ENCODE data around the gene TMEM120A. TPM values are rescaled to one million over a fixed set of nuclear protein-coding genes. Genes with fewer than 3 reads are reported as not detected.

TMEM120A gene
- total RNA-seq, 2 experiments from 2014 or later = 12.4 to 22.1 TPM

- CTCF ChIA-PET (ENCODE audit: unreplicated experiment) = no interaction called here
Measured at GRCh38 chr7:76011442-76011861, 17.1 kb upstream of the TMEM120A start.

DNA sequence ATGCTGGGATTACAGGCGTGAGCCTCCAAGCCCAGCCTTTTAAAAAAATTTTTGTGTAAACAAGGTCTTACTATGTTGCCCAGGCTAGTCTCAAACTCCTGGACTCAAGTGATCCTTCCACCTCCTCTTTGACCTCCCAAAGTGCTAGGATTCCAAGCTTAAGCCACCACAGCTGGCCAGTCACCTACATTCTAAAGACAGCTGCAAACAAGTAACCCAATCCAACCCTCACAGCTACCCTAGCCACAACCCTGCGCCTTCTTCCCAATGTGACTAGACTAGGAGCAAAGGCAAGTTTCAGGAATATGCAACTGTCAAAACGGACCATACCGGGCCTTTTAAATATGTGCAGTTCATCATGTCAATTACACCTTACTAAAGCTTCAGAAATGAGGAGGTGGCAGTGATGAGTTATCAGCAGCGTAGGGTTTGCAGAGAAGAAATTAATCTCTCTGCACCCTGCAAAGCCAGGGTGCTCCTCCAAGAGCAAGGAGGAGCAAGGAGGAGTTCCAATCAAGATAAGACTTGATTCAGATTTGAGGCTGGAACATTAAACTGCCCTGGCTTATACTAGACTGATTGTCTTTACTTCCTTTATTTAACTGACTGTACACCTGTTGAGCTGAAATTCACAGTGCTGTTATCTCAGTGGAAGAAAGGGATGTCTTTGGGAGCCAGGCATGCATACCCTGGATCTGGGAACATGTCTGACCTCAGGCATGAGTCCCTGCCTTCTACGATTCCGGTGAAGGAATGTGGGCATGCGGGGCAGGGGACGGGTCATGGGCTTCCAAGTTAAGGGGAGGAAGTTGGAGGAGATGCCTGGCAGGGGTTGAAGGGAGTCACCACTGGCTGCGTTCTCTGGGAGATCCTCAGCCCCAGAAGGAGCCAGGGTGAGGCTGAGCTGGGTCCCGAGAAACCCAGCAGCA lies 15.5 kb upstream of the TMEM120A start:
- POLR2A ChIA-PET = interaction anchor here (0.7 kb wide), 1 partner anchor 449 kb away, joined by 3 read pairs; no protein-coding TSS in a partner anchor
- peaks cover 12% of the 10 kb centered on the region for H3K4me1 ChIP-seq (ENCODE audit: insufficient read depth, low read length, poor library complexity, severe bottlenecking)
- no peak overlapping the region for H3K27ac ChIP-seq (ENCODE audit: low read depth, low read length, poor library complexity, severe bottlenecking)

More at GRCh38 chr7:76011442-76011861, 17.1 kb upstream of the TMEM120A start:
- TF ChIP-seq, protein P1, sequence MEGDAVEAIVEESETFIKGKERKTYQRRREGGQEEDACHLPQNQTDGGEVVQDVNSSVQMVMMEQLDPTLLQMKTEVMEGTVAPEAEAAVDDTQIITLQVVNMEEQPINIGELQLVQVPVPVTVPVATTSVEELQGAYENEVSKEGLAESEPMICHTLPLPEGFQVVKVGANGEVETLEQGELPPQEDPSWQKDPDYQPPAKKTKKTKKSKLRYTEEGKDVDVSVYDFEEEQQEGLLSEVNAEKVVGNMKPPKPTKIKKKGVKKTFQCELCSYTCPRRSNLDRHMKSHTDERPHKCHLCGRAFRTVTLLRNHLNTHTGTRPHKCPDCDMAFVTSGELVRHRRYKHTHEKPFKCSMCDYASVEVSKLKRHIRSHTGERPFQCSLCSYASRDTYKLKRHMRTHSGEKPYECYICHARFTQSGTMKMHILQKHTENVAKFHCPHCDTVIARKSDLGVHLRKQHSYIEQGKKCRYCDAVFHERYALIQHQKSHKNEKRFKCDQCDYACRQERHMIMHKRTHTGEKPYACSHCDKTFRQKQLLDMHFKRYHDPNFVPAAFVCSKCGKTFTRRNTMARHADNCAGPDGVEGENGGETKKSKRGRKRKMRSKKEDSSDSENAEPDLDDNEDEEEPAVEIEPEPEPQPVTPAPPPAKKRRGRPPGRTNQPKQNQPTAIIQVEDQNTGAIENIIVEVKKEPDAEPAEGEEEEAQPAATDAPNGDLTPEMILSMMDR (conservative IDR thresholded peaks at IDR 0.05; ENCODE audit: low read length) = no peak
- TF ChIP-seq EZH2phosphoT487 (IDR thresholded peaks at IDR 0.05; ENCODE audit: borderline replicate concordance, low read depth, low read length) = no peak
- no peak overlapping the region for H3K27ac ChIP-seq (ENCODE audit: low read depth, low read length, poor library complexity, severe bottlenecking)
- H3K79me2 ChIP-seq (ENCODE audit: insufficient read depth, low read depth, low read length) = no peaks in the 10 kb centered on the region
- H2AFZ ChIP-seq (ENCODE audit: low read length) = no peak overlapping the region
- intact Hi-C loops (cut with micrococcal nuclease; ENCODE audit: unreplicated experiment) = no loop called here
- no peaks in the 10 kb centered on the region for H3K9me3 ChIP-seq (ENCODE audit: low read length)
- no peaks in the 10 kb centered on the region for H3K36me3 ChIP-seq (ENCODE audit: insufficient read depth, low read length)
- no peaks in the 10 kb centered on the region for H4K20me1 ChIP-seq (ENCODE audit: insufficient read depth, low read length)
- BruUV-seq (replicated peaks) = no TSS peak
- POLR2A ChIA-PET = interaction anchor here (1.1 to 1.3 kb wide), 2 partner anchors 11 to 114 kb away, joined by 3 read pairs; no protein-coding TSS in a partner anchor
- no peaks in the 10 kb centered on the region for H3K9me2 ChIP-seq (ENCODE audit: insufficient read depth, low read length)
- peak overlapping the region; percentile 9; the same call in 1 of the 2 replicates for H3K4me2 ChIP-seq (ENCODE audit: low read length)
- peak; percentile 52 for DNase-seq (ENCODE audit: low spot score)
- H3K4me3 ChIP-seq (ENCODE audit: low read depth, low read length, poor library complexity, severe bottlenecking) = no peak overlapping the region
- H3K4me1 ChIP-seq (ENCODE audit: insufficient read depth, low read length, poor library complexity, severe bottlenecking) = peaks cover 12% of the 10 kb centered on the region

More for the DNA sequence above, 15.5 kb upstream of the TMEM120A start:
- Histone ChIP-seq H3K4me2 (ENCODE audit: low read length) (no peak overlapping the region), H3K9me3 (ENCODE audit: low read length) (no peaks in the 10 kb centered on the region), H4K20me1 (ENCODE audit: insufficient read depth, low read length) (no peaks in the 10 kb centered on the region), H3K4me3 (ENCODE audit: low read depth, low read length, poor library complexity, severe bottlenecking) (no peak overlapping the region), H3K36me3 (ENCODE audit: insufficient read depth, low read length) (no peaks in the 10 kb centered on the region), H3K9me2 (ENCODE audit: insufficient read depth, low read length) (no peaks in the 10 kb centered on the region), H3K79me2 (ENCODE audit: insufficient read depth, low read depth, low read length) (no peaks in the 10 kb centered on the region), H2AFZ (ENCODE audit: low read length) (no peak overlapping the region)
- intact Hi-C loops (cut with micrococcal nuclease; ENCODE audit: unreplicated experiment) = no loop called here
- no peak for DNase-seq (ENCODE audit: low spot score)
- no peak for TF ChIP-seq EZH2phosphoT487 (IDR thresholded peaks at IDR 0.05; ENCODE audit: borderline replicate concordance, low read depth, low read length)
- TF ChIP-seq, protein P1 (conservative IDR thresholded peaks at IDR 0.05; ENCODE audit: low read length) = no peak
- CTCF ChIA-PET (ENCODE audit: unreplicated experiment) = interaction anchor here (1.0 kb wide), 1 partner anchor 10 kb away, joined by 3 read pairs; no protein-coding TSS in a partner anchor
- BruUV-seq (replicated peaks) = no TSS peak

All from OCI-LY7 (cell line).